ENCODE results near the gene CHL1.

- TF ChIP-seq CTCF (IDR thresholded peaks at IDR 0.05) = no peak
- TF ChIP-seq POLR2A (IDR thresholded peaks at IDR 0.05) = no peak
These were observed 244.3 kb downstream of the CHL1 start for GRCh38 chr3:440826-441225.

Data from esophagus squamous epithelium (tissue), 4 donors.